ENCODE measurements around the gene NDUFAF4. TPM values are rescaled to one million over a fixed set of nuclear protein-coding genes. Genes with fewer than 3 reads are reported as not detected.
A peak's percentile ranks its signal among the peaks of the same experiment; 100 is the strongest.

NDUFAF4 gene
- total and polyA plus RNA-seq, 2 donors (not counting 3 experiments of a cell fraction or from before 2014, with no cell fraction given), result 8.8 to 44.6 TPM

GRCh38 chr6:96940322-96940721 is 42.6 kb upstream of the NDUFAF4 start:
- H4K20me1 ChIP-seq (replicated peaks; ENCODE audit: control insufficient read depth, extremely low read depth, insufficient read depth, low read length), result no peaks in the 10 kb centered on the region
- no TSS peak for BruUV-seq (replicated peaks)
- H3K4me2 ChIP-seq (ENCODE audit: insufficient read depth, low read length), result no peak overlapping the region
- ChIA-PET POLR2A (no interaction called here), CTCF (interaction anchor here (2.9 kb wide), 1 partner anchor 42 kb away, joined by 12 read pairs; the partner anchor contains the start of gene NDUFAF4)
- no peaks in the 10 kb centered on the region for H3K9me3 ChIP-seq (replicated peaks; ENCODE audit: control insufficient read depth, insufficient read depth, low read length)
- H3K27ac ChIP-seq (ENCODE audit: insufficient read depth, low read depth, low read length), result no peak overlapping the region
- H3K79me2 ChIP-seq (ENCODE audit: control insufficient read depth, insufficient read depth, low read length), result no peaks in the 10 kb centered on the region
- H3K27me3 ChIP-seq (ENCODE audit: control insufficient read depth in 2 of 2, insufficient read depth in 2 of 2, low read length in 2 of 2), result peaks cover 5% of the 10 kb centered on the region in 2 experiments
- dilution Hi-C loops (cut with MboI; ENCODE audit: extremely low pct_ligation_motif_present, low sequenced_read_pairs) (no loop called here), intact Hi-C loops (cut with micrococcal nuclease) (no loop called here)
- H3K9me1 ChIP-seq (replicated peaks; ENCODE audit: control insufficient read depth, extremely low read depth, insufficient read depth, low read length), result no peaks in the 10 kb centered on the region
- no peak overlapping the region for H3K4me3 ChIP-seq (replicated peaks in 1 of 3; ENCODE audit: insufficient read depth in 1 of 3, low read depth in 1 of 3, low read length in 3 of 3)
- peaks cover 14% of the 10 kb centered on the region for H3K4me1 ChIP-seq (ENCODE audit: control insufficient read depth, extremely low read depth, insufficient read depth, low read length)
- H3K36me3 ChIP-seq (ENCODE audit: control insufficient read depth in 2 of 2, extremely low read depth in 1 of 2, insufficient read depth in 2 of 2, low read length in 2 of 2), result no peaks in the 10 kb centered on the region
- DNase-seq (ENCODE audit: low read depth, low spot score), result no peak
- no peak overlapping the region for H2AFZ ChIP-seq (ENCODE audit: low read depth, low read length)
- FAIRE-seq, result no peak
- H3K9ac ChIP-seq (replicated peaks; ENCODE audit: extremely low read depth, insufficient read depth, low read length), result no peak overlapping the region
- no peak for TF ChIP-seq MYC (IDR thresholded peaks at IDR 0.05; ENCODE audit: low read depth, low read length)

DNA sequence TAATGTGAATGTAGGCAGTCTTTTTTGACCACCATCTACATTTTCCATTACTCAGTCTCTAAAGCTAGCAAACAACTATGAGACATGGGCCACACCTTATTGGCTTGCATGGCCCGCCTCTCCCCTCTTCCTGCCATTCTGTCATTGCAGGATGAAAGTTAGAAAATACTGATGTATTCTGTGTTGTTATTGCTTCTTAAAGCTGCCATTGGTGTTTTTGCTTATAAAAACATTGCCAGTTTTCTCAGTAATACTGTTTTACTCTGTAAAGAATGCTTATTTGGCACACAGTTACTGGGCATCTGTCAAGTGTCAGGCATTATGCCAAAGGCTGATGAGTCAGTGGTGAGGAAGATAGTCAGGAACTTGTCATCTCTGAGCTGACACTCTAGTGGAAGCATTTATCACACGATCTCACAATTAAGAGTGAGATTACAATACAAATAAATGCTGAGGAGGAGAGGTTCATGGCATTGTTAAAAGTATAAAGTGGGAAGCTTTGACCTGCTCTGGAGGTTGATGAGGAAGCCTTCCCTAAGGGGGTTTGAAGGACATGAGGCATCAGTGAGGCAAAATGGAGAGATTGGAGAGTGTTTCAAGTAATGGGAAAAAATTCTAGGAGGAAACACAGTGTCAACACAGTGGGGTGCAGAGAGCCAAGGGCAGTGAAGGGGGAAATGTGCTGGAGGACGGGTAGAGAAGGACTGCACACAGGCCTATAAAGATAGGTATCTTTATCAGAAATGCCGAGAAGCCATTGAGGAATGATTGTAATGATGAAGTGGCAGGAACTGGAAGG is 41.5 kb upstream of the NDUFAF4 start:
- Histone ChIP-seq H3K9ac (replicated peaks; ENCODE audit: extremely low read depth, insufficient read depth, low read length) (no peak overlapping the region), H3K4me3 (replicated peaks in 1 of 3; ENCODE audit: insufficient read depth in 1 of 3, low read depth in 1 of 3, low read length in 3 of 3) (no peak overlapping the region), H3K9me3 (replicated peaks; ENCODE audit: control insufficient read depth, insufficient read depth, low read length) (no peaks in the 10 kb centered on the region), H3K4me1 (ENCODE audit: control insufficient read depth, extremely low read depth, insufficient read depth, low read length) (peaks cover 14% of the 10 kb centered on the region), H3K36me3 (ENCODE audit: control insufficient read depth in 2 of 2, extremely low read depth in 1 of 2, insufficient read depth in 2 of 2, low read length in 2 of 2) (no peaks in the 10 kb centered on the region), H3K79me2 (ENCODE audit: control insufficient read depth, insufficient read depth, low read length) (no peaks in the 10 kb centered on the region), H3K27me3 (ENCODE audit: control insufficient read depth in 2 of 2, insufficient read depth in 2 of 2, low read length in 2 of 2) (peaks cover 5% of the 10 kb centered on the region in 2 experiments), H2AFZ (ENCODE audit: low read depth, low read length) (no peak overlapping the region), H3K4me2 (ENCODE audit: insufficient read depth, low read length) (peak overlapping the region; percentile 23), H3K9me1 (replicated peaks; ENCODE audit: control insufficient read depth, extremely low read depth, insufficient read depth, low read length) (no peaks in the 10 kb centered on the region), H3K27ac (ENCODE audit: insufficient read depth, low read depth, low read length) (no peak overlapping the region), H4K20me1 (replicated peaks; ENCODE audit: control insufficient read depth, extremely low read depth, insufficient read depth, low read length) (no peaks in the 10 kb centered on the region)
- intact Hi-C loops (cut with micrococcal nuclease), result loop anchor here (1.0 kb wide), 1 partner anchor 41 kb away; no protein-coding TSS in a partner anchor
- POLR2A ChIA-PET, result no interaction called here
- BruUV-seq (replicated peaks), result no TSS peak
- TF ChIP-seq GATA2 (IDR thresholded peaks at IDR 0.05; ENCODE audit: insufficient read depth, insufficient read length, low read depth, low read length) (peak; percentile 92), POLR2AphosphoS5 (IDR thresholded peaks at IDR 0.05; ENCODE audit: insufficient read depth, low read depth, low read length) (peak; percentile 47), POLR2A (IDR thresholded peaks at IDR 0.05; ENCODE audit: low read depth, low read length) (no peak), MYC (IDR thresholded peaks at IDR 0.05; ENCODE audit: low read depth, low read length) (no peak), JUN (IDR thresholded peaks at IDR 0.05; ENCODE audit: borderline replicate concordance, insufficient read depth, insufficient read length, low read depth) (peak; percentile 5), FOS (IDR thresholded peaks at IDR 0.05; ENCODE audit: borderline replicate concordance, insufficient read depth, low read length) (peak; percentile 95), EZH2 (IDR thresholded peaks at IDR 0.05; ENCODE audit: borderline replicate concordance, low read depth, low read length, severe bottlenecking) (no peak)
- TF ChIP-seq, protein P1, sequence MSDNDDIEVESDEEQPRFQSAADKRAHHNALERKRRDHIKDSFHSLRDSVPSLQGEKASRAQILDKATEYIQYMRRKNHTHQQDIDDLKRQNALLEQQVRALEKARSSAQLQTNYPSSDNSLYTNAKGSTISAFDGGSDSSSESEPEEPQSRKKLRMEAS (IDR thresholded peaks at IDR 0.05; ENCODE audit: insufficient read depth, insufficient read length), result no peak
- TF ChIP-seq, protein P2, sequence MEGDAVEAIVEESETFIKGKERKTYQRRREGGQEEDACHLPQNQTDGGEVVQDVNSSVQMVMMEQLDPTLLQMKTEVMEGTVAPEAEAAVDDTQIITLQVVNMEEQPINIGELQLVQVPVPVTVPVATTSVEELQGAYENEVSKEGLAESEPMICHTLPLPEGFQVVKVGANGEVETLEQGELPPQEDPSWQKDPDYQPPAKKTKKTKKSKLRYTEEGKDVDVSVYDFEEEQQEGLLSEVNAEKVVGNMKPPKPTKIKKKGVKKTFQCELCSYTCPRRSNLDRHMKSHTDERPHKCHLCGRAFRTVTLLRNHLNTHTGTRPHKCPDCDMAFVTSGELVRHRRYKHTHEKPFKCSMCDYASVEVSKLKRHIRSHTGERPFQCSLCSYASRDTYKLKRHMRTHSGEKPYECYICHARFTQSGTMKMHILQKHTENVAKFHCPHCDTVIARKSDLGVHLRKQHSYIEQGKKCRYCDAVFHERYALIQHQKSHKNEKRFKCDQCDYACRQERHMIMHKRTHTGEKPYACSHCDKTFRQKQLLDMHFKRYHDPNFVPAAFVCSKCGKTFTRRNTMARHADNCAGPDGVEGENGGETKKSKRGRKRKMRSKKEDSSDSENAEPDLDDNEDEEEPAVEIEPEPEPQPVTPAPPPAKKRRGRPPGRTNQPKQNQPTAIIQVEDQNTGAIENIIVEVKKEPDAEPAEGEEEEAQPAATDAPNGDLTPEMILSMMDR (IDR thresholded peaks at IDR 0.05; ENCODE audit: extremely low read depth in 1 of 2, insufficient read depth in 1 of 2, low read depth in 1 of 2, low read length in 2 of 2), result no peak
- DNase-seq (ENCODE audit: low read depth, low spot score), result peak; percentile 73
- CTCF ChIA-PET, result interaction anchor here (0.6 to 2.9 kb wide), 5 partner anchors 14 to 121 kb away, joined by 3 to 12 read pairs (median 3); partner anchors contain the start of gene NDUFAF4
- peak; percentile 91 for FAIRE-seq
- dilution Hi-C loops (cut with MboI; ENCODE audit: extremely low pct_ligation_motif_present, low sequenced_read_pairs), result no loop called here

Measured in endothelial cell of umbilical vein (primary cell).